HG03159 (cell line): ENCODE results near the gene UGT1A6.
"Not testable (repeated sequence)": the region's sequence is repeated elsewhere in the genome, so short reads cannot be mapped to it uniquely, and the experiment has no call there.

Experiments used
- ATAC-seq: cut with Tn5 transposase; IDR thresholded peaks from one replicate; pipeline ENCODE4 v1.9.1; 2021; ENCODE audit warnings: mild to moderate bottlenecking, moderate library complexity; ENCODE audit not compliant: unreplicated experiment

UGT1A6 gene

DNA sequence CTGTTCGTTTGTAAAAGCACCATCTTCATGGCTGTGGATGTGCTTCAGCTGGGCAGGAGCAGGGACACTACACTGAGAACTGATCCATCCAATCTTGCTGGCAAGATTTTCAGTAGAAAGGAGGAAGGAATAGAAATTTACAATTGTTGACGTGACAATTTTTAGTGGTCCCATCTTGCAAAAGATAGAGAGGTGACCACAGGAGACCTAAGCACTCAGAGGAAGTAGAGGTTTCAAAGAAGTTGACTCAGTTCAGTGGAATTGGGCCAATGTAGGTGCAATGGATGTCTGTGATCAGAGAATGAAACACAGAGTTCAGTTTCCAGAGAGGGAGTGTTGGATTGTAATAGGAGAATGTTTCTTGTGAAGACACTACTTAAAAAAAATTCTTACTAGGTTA lies 21.4 kb downstream of the UGT1A6 start:
- ATAC-seq: no peak

DNA sequence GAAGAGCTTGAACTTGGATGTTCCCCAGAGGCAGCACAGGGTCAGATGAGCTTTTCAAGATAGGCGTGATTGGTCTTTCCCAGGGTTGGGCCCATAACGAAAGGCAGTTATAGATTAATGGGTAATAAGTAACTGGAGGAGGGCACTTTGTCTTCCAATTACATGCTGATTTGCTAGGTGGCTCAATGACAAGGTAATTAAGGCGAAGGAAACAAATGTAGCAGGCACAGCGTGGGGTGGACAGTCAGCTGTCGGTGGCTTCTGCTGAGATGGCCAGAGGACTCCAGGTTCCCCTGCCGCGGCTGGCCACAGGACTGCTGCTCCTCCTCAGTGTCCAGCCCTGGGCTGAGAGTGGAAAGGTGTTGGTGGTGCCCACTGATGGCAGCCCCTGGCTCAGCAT lies 25.9 kb downstream of the UGT1A6 start, which contains the start of gene UGT1A4:
Gene UGT1A4 (plus strand): TSS at position 185 of the 400 bp plus-strand sequence. CDS start 85 bp downstream, at position 270.
- ATAC-seq: no peak

DNA sequence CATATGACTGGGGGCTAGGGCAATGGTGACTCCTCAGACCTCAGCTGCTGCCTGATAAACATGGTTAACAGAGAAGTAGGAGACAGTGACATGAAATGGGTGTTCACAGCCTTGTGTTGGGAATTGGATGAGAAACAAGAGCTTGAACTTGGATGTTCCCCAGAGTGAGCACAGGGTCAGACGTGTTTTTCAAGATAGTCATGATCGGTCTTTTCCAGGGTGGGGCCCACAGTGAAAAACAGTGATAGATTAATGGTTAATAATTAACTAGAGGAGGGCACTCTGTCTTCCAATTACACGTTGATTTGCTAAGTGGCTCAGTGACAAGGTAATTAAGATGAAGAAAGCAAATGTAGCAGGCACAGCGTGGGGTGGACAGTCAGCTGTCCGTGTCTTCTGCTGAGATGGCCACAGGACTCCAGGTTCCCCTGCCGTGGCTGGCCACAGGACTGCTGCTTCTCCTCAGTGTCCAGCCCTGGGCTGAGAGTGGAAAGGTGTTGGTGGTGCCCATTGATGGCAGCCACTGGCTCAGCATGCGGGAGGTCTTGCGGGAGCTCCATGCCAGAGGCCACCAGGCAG lies 36.1 kb downstream of the UGT1A6 start, which contains the start of gene UGT1A3:
Gene UGT1A3 (plus strand): TSS at position 320 of the 579 bp plus-strand sequence. CDS start 85 bp downstream, at position 405.
- no peak for ATAC-seq

DNA sequence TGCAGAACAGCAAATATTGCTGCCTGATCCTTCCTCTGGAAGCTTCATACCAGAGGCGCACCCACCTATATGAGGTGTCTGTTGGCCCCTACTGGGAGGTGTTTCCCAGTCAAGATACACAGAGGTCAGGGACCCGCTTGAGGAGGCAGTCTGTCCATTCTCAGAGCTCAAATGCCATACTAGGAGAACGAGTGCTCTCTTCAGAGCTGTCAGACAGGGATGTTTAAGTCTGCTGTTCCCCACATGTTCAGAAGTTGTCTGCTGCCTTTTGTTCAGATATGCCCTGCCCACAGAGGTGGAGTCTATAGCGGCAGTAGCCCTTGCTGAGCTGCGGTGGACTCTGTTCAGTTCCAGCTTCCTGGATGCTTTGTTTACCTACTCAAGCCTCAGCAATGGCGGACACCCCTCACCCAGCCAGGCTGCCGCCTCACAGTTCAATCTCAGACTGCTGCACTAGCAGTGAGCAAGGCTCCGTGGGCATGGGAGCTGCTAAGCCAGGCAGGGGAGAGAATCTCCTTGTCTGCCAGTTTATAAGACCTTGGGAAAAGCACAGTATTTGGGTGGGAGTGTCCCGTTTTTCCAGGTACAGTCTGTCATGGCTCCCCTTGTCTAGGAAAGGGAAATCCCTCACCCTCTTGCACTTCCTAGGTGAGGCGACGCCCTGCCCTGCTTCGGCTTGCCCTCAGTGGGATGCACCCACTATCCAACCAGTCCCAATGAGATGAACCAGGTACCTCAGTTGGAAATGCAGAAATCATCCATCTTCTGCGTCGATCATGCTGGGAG lies 44.4 kb downstream of the UGT1A6 start:
- ATAC-seq: not testable (repeated sequence)

DNA sequence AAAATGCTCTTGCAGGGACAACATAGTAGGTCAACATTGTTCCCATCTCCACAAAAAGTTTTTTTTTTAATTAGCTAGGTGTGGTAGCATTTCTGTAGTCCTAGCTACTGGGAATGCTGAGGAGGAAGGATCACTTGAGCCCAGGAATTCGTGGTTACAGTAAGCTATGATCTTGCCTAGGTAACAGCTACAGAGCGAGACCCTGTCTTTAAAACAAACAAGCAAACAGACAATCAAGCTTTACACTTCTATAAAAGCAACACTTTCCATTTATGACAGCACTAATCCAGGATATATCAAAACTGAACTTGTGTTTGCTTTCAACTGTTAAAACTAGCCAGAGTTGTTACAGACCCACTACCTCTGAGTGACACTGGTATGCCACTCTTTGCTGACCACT lies 48.2 kb downstream of the UGT1A6 start:
- ATAC-seq: no peak

DNA sequence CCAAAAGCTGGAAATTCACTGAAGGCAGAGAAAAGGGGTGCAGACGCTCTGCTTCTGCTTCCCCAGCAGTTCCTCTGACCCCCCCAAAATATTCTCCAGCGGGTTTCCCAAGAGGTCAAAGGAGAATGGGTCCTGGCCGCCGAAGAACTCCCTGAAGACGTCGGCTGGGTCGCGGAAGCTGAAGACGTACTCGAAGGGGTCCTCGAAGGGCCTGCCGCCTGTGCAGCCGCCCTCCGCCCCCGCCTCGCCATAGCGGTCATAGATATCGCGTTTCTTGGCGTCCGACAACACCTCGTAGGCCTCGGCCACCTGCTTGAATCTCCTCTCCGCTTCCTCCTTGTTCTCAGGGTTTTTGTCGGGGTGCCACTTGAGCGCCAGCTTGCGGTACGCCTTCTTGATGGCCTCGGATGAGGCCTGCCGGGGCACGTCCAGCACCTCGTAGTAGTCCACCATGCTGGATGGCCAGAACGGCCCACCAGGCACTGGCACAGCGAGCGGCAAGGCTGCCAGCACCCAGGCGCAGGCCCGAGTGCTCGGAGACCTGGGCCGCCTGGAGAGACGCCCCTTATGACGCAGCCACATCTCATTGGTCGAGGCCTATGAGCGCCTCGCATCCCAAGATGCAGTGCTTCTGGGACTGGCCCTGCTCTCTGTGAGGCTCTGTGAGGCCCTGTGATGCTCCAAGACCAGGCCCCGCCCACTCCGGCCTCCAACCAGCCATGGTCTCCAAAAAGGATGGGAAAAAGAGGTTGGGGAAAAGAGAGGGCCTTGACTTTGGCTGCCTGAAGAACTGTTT lies 51.0 kb downstream of the UGT1A6 start:
- no peak for ATAC-seq

DNA sequence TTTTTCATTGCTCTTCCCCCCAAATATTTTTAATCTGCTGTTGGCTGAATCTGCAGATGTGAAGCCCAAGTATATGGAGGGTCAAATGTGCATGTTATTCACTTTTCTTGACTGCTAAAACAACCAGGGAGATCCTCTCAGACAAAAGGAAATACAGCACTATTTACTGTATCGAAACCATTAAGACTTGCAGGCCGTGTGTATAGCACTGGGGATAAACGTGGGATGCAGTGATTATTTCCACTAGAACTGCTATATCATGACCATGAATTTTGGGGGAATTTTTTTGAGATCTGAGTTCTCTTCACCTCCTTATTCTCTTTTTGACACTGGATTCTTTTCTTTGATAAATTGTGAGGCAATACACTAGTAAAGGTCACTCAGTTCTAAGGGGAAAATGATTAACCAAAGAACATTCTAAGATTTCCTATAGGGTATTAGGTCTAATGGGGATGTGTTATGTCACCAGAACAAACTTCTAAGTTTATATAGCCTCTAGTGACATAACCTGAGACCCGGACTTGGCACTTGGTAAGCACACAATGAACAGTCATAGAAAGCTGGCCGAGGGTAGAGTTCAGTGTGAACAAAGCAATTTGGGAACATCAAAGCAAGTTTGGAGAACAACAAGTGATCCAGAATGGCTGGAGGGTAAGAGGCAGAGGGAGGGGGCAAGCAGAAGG lies 52.5 kb downstream of the UGT1A6 start:
- ATAC-seq: no peak

DNA sequence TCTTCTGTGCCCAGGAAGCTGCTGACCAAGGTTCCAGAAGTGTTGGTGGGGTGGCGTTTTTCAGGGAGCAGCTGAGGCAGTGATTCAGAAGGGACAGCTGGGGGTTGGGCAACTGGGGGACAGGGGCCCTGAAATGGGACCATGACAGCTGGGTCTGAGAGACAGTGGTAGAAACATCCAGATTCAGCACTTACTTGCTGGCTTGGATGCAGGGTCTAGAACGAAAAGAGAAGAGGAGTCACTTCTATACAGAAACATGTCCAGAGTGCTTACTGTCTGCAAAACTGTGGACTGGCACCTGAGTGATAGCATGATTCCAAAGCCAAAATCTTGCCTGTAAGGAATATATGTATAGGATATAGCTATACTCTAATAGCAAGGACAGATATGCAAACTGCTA lies 53.1 kb downstream of the UGT1A6 start:
- ATAC-seq: not testable (repeated sequence)

DNA sequence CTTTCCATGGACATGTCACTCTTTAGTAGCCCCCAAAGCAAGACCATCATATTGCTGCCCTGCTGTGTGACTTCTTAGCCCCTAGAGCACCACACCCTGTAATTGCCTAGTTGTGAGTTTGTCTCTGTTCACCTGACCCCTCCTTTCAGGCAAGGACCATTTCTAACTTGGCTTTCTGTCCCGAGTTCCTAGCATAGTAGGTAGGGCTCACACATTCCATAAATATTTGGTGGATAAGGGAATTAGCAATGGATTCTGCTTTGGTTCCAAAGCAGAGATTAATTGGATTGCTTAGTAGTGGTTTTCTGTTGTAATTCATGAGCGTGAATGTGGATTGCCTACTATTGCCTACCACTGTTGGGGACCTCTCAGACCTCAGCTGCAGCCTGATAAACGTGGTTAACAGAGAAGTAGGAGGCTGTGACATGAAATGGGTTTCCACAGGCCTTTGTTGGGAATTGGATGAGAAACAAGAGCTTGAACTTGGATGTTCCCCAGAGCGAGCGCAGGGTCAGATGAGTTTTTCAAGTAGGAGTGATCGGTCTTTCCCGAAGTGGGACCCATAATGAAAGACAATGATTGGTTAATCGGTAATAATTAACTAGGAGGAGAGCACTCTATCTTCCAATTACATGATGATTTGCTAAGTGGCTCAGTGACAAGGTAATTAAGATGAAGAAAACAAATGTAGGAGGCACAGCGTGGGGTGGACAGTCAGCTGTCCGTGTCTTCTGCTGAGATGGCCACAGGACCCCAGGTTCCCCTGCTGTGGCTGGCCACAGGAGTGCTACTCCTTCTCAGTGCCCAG lies 54.0 kb downstream of the UGT1A6 start:
- ATAC-seq: no peak

DNA sequence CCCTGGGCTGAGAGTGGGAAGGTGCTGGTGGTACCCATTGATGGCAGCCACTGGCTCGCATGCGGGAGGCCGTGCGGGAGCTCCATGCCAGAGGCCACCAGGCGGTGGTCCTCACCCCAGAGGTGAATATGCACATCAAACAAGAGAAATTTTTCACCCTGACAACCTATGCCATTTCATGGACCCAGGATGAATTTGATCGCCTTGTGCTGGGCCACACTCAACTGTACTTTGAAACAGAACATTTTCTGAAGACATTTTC lies 54.5 kb downstream of the UGT1A6 start:
- ATAC-seq: no peak

DNA sequence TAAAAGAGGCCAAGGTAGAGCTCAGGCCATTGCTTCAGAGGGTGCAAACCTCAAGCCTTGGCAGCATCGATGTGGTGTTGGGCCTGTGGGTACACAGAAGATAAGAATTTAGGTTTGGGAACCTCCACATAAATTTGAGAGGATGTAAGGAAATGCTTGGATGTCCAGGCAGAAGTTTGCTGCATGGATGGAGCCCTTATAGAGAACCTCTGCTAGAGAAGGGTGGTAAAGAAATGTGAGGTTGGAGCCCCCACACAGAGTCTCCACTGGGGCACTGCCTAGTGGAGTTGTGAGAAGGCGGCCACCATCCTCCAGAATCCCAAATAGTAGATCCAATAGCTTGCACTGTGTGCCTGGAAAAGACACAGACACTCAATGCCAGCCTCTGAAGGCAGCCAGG lies 58.0 kb downstream of the UGT1A6 start:
- ATAC-seq: not testable (repeated sequence)

DNA sequence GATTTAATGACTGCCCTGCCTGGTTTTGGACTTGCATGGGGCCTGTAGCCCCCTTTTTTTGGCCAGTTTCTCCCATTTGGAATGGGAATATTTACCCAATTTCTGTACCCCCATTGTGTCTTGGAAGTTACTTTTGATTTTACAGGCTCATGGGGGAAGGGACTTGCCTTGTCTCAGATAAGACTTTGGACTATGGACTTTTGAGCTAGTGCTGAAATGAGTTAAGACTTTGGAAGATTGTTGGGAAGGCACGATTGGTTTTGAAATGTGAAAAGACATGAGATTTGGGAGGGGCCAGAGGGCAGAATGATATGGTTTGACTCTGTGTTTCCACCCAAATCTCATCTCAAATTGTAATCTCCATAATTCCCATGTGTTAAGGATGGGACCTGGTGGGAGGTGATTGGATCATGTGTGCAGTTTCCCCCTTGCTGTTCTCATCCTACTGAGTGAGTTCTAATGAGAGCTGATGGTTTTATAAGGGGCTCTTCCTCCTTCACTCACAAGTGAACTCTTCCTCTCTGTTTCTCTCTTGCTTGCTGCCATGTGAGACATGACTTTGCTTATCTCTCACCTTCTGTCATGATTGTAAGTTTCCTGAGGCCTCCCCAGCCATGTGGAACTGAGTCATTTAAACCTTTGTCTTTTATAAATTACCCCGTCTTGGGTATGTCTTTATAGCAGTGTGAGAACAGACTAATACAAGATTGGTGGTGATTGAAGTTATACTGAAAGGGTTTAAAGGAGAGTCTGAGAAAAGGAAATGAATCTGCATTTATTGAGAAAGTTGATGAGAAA lies 58.7 kb downstream of the UGT1A6 start:
- ATAC-seq: not testable (repeated sequence)

DNA sequence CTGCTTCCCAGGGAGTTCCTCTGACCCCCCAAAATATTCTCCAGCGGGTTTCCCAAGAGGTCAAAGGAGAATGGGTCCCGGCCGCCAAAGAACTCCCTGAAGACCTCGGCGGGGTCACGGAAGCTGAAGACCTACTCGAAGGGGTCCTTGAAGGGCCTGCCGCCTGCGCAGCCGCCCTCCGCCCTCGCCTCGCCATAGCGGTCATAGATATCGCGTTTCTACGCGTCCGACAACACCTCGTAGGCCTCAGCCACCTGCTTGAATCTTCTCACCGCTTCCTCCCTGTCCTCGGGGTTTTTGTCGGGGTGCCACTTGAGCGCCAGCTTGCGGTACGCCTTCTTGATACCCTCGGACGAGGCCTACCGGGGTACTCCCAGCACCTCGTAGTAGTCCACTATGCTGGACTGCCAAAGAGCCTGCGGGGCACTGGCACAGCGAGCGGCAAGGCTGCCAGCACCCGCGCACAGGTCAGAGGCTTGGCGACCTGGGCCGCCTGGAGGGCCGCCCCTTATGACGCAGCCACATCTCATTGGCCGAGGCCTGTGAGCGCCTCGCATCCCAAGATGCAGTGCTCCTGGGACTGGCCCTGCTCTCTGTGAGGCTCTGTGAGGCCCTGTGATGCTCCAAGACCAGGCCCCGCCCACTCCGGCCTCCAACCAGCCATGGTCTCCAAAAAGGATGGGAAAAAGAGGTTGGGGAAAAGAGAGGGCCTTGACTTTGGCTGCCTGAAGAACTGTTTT lies 62.4 kb downstream of the UGT1A6 start:
- no peak for ATAC-seq

DNA sequence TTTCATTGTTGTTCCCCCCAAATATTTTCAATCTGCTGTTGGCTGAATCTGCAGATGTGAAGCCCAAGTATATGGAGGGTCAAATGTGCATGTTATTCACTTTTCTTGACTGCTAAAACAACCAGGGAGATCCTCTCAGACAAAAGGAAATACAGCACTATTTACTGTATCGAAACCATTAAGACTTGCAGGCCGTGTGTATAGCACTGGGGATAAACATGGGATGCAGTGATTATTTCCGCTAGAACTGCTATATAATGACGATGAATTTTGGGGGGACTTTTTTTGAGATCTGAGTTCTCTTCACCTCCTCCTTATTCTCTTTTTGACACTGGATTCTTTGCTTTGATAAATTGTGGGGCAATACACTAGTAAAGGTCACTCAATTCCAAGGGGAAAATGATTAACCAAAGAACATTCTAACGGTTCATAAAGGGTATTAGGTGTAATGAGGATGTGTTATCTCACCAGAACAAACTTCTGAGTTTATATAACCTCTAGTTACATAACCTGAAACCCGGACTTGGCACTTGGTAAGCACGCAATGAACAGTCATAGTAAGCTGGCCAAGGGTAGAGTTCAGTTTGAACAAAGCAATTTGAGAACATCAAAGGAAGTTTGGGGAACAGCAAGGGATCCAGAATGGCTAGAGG lies 63.9 kb downstream of the UGT1A6 start:
- ATAC-seq: no peak

DNA sequence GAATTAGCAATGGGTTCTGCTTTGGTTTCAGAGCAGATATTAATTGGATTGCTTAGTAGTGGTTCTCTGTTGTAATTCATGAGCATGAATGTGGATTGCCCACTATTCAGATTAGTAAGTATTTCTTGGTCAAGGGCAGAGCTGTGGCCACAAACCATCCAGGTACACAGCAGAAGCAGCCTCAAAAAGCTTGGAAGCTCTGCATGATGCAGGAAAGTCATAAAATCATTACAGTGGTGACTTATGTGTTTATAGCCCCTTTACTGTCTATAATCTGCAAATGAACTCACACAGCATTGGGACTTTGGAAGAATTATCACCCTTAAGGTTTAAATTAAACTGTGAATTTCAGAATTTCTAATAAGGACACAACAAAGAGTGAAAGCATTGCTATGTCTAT lies 65.5 kb downstream of the UGT1A6 start:
- no peak for ATAC-seq

DNA sequence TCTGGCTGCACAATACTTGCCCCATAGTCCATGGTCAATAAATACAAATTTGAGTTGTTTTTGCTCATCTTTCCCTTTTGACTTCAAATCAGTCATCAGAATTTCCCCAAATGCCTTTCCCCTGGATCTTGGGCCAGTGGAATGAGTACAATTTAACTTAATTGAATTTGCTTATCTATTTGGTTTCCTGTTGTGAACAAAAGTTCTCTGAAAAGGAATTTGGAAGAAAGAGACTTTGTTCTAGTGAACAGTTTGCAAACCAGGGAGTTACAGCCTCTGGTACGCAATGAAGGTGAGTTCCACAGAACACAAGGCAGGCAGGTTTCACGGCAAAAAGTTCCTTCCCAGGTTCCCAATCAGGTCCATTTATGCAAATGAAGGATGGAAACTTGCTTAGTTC lies 66.2 kb downstream of the UGT1A6 start:
- no peak for ATAC-seq

DNA sequence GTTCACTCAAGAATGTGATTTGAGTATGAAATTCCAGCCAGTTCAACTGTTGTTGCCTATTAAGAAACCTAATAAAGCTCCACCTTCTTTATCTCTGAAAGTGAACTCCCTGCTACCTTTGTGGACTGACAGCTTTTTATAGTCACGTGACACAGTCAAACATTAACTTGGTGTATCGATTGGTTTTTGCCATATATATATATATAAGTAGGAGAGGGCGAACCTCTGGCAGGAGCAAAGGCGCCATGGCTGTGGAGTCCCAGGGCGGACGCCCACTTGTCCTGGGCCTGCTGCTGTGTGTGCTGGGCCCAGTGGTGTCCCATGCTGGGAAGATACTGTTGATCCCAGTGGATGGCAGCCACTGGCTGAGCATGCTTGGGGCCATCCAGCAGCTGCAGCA lies 67.4 kb downstream of the UGT1A6 start, which contains the start of gene UGT1A1:
Gene UGT1A1 (plus strand): TSS at position 228 of the 400 bp plus-strand sequence. CDS start 18 bp downstream, at position 246.
- no peak for ATAC-seq

DNA sequence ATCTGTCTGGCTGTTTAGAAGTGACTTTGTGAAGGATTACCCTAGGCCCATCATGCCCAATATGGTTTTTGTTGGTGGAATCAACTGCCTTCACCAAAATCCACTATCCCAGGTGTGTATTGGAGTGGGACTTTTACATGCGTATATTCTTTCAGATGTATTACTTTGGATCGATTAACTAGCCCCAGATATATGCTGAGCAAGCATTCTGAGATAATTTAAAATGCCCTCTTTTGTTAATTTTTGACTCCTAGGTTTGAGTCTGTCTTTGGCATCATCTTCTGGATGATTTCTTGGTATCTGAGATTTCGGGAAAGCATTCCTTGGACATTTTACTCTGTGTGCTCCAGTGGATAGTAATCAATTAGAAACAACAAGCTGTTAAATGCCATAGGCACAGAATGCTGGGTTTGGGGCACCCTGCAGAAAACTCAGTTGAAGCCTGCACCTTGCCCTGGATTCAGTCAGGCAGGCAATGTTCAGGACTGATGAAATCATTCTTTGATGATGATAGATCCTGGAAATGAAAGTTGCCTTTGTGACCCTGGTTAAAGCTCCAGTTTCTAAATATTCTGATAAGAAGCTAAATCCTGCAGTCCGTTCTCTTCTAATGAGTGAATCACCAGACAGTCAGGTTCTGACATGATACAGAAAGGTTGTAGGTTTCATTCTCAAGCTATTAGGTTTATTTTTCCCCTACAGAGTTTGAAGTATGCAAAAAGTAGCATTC lies 68.5 kb downstream of the UGT1A6 start:
- ATAC-seq: no peak
